22Rv1 (cell line): ENCODE data around the gene TMEM147.

Experiments used
- H3K27ac ChIP-seq: fragments of 450-650 bp; 2 replicates; pipeline ENCODE4 v1.5.1; 2017
- ZFX ChIP-seq: fragments of 450-650 bp; IDR thresholded peaks from 2 replicates; pipeline ENCODE4 v1.6.1; 2017; ENCODE audit warnings: antibody characterized with exemption, borderline replicate concordance
- TF ChIP-seq, protein P1 (sequence below): fragments of 450-650 bp; IDR thresholded peaks from 2 replicates; pipeline ENCODE4 v1.5.1; 2017; ENCODE audit warnings: mild to moderate bottlenecking

TMEM147 gene

GRCh38 chr19:35519291-35519690 lies 26.1 kb upstream of the TMEM147 start:
- no peak overlapping the region for H3K27ac ChIP-seq
- TF ChIP-seq ZFX, result no peak
- TF ChIP-seq, protein P1, sequence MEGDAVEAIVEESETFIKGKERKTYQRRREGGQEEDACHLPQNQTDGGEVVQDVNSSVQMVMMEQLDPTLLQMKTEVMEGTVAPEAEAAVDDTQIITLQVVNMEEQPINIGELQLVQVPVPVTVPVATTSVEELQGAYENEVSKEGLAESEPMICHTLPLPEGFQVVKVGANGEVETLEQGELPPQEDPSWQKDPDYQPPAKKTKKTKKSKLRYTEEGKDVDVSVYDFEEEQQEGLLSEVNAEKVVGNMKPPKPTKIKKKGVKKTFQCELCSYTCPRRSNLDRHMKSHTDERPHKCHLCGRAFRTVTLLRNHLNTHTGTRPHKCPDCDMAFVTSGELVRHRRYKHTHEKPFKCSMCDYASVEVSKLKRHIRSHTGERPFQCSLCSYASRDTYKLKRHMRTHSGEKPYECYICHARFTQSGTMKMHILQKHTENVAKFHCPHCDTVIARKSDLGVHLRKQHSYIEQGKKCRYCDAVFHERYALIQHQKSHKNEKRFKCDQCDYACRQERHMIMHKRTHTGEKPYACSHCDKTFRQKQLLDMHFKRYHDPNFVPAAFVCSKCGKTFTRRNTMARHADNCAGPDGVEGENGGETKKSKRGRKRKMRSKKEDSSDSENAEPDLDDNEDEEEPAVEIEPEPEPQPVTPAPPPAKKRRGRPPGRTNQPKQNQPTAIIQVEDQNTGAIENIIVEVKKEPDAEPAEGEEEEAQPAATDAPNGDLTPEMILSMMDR, result no peak

DNA sequence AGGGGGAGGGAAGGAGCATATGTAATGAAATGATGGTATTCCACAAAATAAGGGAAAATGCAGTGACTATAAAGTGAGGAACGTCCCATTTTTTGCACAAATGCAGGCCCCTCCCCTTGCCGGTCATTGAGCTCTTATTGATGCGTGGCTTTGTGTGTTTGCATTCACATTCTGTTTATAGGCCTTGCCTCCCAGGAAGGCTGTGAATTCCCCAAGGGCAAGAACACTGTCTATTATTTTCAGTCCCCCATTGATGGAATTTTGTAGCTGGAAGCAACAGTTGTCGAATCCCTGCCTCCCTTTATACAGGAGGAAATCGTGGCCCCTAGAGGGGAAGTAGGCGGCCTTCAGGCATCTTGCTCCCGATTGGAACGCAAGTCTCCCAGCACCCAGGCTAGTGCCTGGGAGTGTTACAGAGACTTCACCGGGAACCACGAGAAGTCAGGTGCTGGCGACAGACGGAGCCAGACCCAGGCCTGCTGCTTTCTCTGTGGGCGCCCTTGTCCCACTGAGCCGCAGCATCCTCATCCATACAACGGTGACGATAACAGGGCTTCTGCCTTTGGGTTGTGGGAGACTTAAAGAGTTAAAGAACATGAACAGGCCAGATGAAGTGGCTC lies 24.2 kb upstream of the TMEM147 start:
- TF ChIP-seq ZFX, result no peak
- TF ChIP-seq, protein P1, result no peak
- H3K27ac ChIP-seq, result no peak overlapping the region

GRCh38 chr19:35522745-35523327 lies 22.6 kb upstream of the TMEM147 start:
- H3K27ac ChIP-seq, result no peak overlapping the region
- no peak for TF ChIP-seq ZFX
- TF ChIP-seq, protein P1, result no peak

DNA sequence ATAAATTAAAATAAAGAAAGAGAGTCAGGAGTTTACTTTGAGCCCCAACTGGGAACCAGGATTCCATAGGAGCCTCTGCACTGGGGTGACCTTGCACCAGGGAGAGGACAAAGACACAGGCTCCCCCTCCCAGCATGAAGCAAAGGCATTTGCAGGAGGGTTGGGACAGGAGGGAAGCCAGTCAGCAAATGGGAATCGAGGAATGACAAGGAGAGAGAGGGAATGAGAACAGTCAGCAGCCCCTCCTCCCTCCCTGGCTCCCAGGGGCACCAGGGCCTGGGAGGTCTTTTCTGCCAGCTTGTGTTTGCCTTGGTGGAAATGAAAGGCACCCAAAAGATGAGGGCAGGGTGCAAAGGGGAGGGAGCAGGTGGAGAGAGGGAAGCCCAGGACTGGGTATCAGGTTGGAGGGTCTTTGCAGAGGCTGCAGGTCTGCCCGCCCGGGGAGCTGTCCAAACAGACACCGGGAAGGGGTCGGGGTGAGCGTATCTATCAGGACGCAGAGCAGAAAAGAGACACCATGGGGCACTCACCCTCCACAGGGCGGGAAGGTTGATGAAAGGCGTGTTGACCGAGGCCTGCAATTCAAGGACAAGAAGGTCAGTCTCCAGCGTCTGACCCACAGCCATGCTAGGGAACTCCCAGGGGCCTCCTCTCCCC lies 21.1 kb upstream of the TMEM147 start:
- H3K27ac ChIP-seq, result no peak overlapping the region
- TF ChIP-seq, protein P1, result no peak
- no peak for TF ChIP-seq ZFX

DNA sequence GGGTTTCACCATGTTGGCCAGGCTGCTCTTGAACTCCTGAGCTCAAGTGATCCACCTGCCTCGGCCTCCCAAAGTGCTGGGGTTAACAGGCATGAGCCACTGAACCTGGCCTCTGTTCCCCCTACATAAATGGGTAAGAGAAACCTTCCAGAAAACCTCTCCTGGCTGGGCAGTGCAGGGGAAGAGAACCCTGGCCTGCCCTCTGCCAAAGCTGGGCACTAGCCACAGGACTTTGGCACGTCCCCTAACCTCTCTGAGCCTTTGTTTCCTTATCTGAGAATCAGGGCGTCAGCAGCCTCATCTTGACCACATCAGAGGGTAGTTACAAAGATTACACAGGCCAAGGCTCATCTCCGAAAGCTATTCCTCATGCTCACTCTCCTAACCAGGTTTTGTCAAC lies 19.6 kb upstream of the TMEM147 start:
- TF ChIP-seq, protein P1, result no peak
- no peak for TF ChIP-seq ZFX
- no peak overlapping the region for H3K27ac ChIP-seq

GRCh38 chr19:35528218-35529038 lies 17.0 kb upstream of the TMEM147 start, which contains the start of gene SBSN:
SBSN (minus strand) TSS chr19:35528311; CDS start chr19:35528281, 30 bp downstream.
- TF ChIP-seq ZFX, result no peak
- TF ChIP-seq, protein P1, result no peak
- no peak within 1 kb of the TSS for H3K27ac ChIP-seq
